Esophagus muscularis mucosa (tissue), 4 donors: Measurements from ENCODE around the gene PHAF1. TPM values are rescaled to one million over a fixed set of nuclear protein-coding genes. Genes with fewer than 3 reads are reported as not detected.
A peak's percentile ranks its signal among the peaks of the same experiment; 100 is the strongest.

Experiments used
- DNase-seq: peaks from one replicate; pipeline ENCODE4 v3.0.0-alpha.2; 2017; ENCODE audit errors: extremely low spot score
- H3K27ac ChIP-seq, 4 donors: fragments of 200-600 bp; sonication (generic); replicated peaks in 1 of 4; 1 replicate in 3 of 4; 2 replicates in 1 of 4; pipeline ENCODE4 v1.5.1; 2016 to 2019; ENCODE audit warnings: mild to moderate bottlenecking in 1 of 4
- H3K27me3 ChIP-seq, 4 donors: fragments of 200-600 bp; sonication (generic); one replicate each; pipeline versions ENCODE4 v1.5.1 to v1.6.0; 2016 to 2019
- H3K36me3 ChIP-seq, 4 donors: fragments of 200-600 bp; sonication (generic); one replicate each; pipeline ENCODE4 v1.5.1; 2016 to 2019
- H3K4me1 ChIP-seq, 4 donors: fragments of 200-600 bp; sonication (generic); one replicate each; pipeline ENCODE4 v1.5.1; 2016 to 2019
- H3K4me3 ChIP-seq, 4 donors: fragments of 200-600 bp; sonication (generic); 1 replicate in 2 of 4; 2 replicates in 2 of 4; pipeline ENCODE4 v1.5.1; 2016 to 2019; ENCODE audit warnings: mild to moderate bottlenecking in 4 of 4, moderate library complexity in 1 of 4
- H3K9me3 ChIP-seq, 4 donors: fragments of 200-600 bp; sonication (generic); 1 replicate in 3 of 4; 2 replicates in 1 of 4; pipeline ENCODE4 v1.5.1; 2016 to 2019
- CTCF ChIP-seq, 3 experiments: fragments of 200-600 bp in 2 of 3; fragments of 450-650 bp in 1 of 3; sonication (generic) in 2 of 3; IDR thresholded peaks; one replicate each; pipeline ENCODE4 v1.5.1; 2017 to 2019; ENCODE audit warnings: antibody characterized with exemption in 3 of 3, mild to moderate bottlenecking in 2 of 3, moderate library complexity in 1 of 3
- EP300 ChIP-seq: sonication (generic); formaldehyde crosslinking; IDR thresholded peaks from one replicate; pipeline ENCODE4 v1.6.1; 2017; ENCODE audit warnings: antibody characterized with exemption
- POLR2A ChIP-seq: fragments of 450-650 bp; IDR thresholded peaks from one replicate; pipeline ENCODE4 v1.6.1; 2017; ENCODE audit warnings: antibody characterized with exemption, moderate library complexity, mild to moderate bottlenecking, low read depth
- POLR2AphosphoS5 ChIP-seq, 2 donors: sonication (generic); formaldehyde crosslinking; IDR thresholded peaks; one replicate each; pipeline ENCODE4 v1.6.1; 2017; ENCODE audit warnings: antibody characterized with exemption in 2 of 2
- WGBS: methylation state at CpG from one replicate; pipeline ENCODE4 v1.1.5; 2018; 5-methylcytosine and 5-hydroxymethylcytosine counted together
- intact Hi-C: fragments of 100-400 bp; cut with DNase I; formaldehyde crosslinking; loops from one replicate; pipeline ENCODE4 v1.15.1; 2023
- total RNA-seq, 4 donors: library from RNA; depleted of rRNA; stranded (reverse); fragments of >200 nt; gene quantifications; one replicate each; pipeline versions ENCODE4 v1.1.0 to v1.2.1, GENCODE V29; 2016

Gene PHAF1
- total RNA-seq, 4 donors from 2014 or later, result 11.4 to 23.7 (median 17.1) TPM

GRCh38 chr16:67101311-67102082 lies 8.2 kb upstream of the PHAF1 start:
- intact Hi-C loops, result no loop called here
- TF ChIP-seq POLR2AphosphoS5 (IDR thresholded peaks at IDR 0.05), result no peak
- Histone ChIP-seq H3K36me3 (peaks cover 0 to 35% (median 11%) of the 10 kb centered on the region in 4 donors), H3K27ac (no peak overlapping the region), H3K4me1 (peaks cover 0 to 2% (median 0%) of the 10 kb centered on the region in 4 donors), H3K9me3 (no peaks in the 10 kb centered on the region), H3K4me3 (no peak overlapping the region), H3K27me3 (no peaks in the 10 kb centered on the region)
- 80% methylated on average over 4 of the region's 4 CpGs for WGBS
- DNase-seq, result no peak

GRCh38 chr16:67104061-67104460 lies 5.7 kb upstream of the PHAF1 start:
- no peak for DNase-seq
- 53% methylated on average over 4 of the region's 4 CpGs for WGBS
- Histone ChIP-seq H3K9me3 (no peaks in the 10 kb centered on the region), H3K4me1 (peaks cover 0 to 4% (median 3%) of the 10 kb centered on the region in 4 donors), H3K27me3 (no peaks in the 10 kb centered on the region), H3K36me3 (peaks cover 0 to 25% (median 4%) of the 10 kb centered on the region in 4 donors), H3K27ac (no peak overlapping the region), H3K4me3 (no peak overlapping the region)
- intact Hi-C loops, result no loop called here
- TF ChIP-seq POLR2AphosphoS5 (IDR thresholded peaks at IDR 0.05) (no peak), CTCF (IDR thresholded peaks at IDR 0.05) (peak in 1 of 3 experiments; percentile 25)

- TF ChIP-seq POLR2AphosphoS5 (IDR thresholded peaks at IDR 0.05) (no peak), EP300 (no peak), CTCF (IDR thresholded peaks at IDR 0.05) (no peak), POLR2A (no peak)
- Histone ChIP-seq H3K9me3 (no peaks in the 10 kb centered on the region), H3K4me1 (peaks cover 0 to 9% (median 7%) of the 10 kb centered on the region in 4 donors), H3K27me3 (no peaks in the 10 kb centered on the region), H3K27ac (no peak overlapping the region), H3K4me3 (no peak overlapping the region), H3K36me3 (peaks cover 0 to 17% (median under 1%) of the 10 kb centered on the region in 4 donors)
- no peak for DNase-seq
- intact Hi-C loops, result loop anchor here (5.0 kb wide), 2 partner anchors 78 to 128 kb away; partner anchors contain the start of gene CBFB
- 86% methylated on average over 6 of the region's 6 CpGs for WGBS
Observed at GRCh38 chr16:67104845-67105244, 4.9 kb upstream of the PHAF1 start.

GRCh38 chr16:67105246-67105645 lies 4.5 kb upstream of the PHAF1 start:
- TF ChIP-seq EP300 (no peak), POLR2AphosphoS5 (IDR thresholded peaks at IDR 0.05) (no peak), POLR2A (no peak), CTCF (IDR thresholded peaks at IDR 0.05) (no peak)
- DNase-seq, result no peak
- no peak overlapping the region for H3K4me3 ChIP-seq
- H3K4me1 ChIP-seq, result peaks cover under 1 to 10% (median 9%) of the 10 kb centered on the region in 4 donors
- H3K27ac ChIP-seq, result no peak overlapping the region
- no peaks in the 10 kb centered on the region for H3K9me3 ChIP-seq
- WGBS, result 74% methylated on average over 2 of the region's 2 CpGs
- H3K27me3 ChIP-seq, result no peaks in the 10 kb centered on the region
- intact Hi-C loops, result loop anchor here (5.0 kb wide), 2 partner anchors 78 to 128 kb away; partner anchors contain the start of gene CBFB
- H3K36me3 ChIP-seq, result peaks cover 0 to 13% (median 0%) of the 10 kb centered on the region in 4 donors

- no peaks in the 10 kb centered on the region for H3K9me3 ChIP-seq
- peaks cover 7 to 17% (median 15%) of the 10 kb centered on the region in 4 donors for H3K4me1 ChIP-seq
- no peak for DNase-seq
- TF ChIP-seq EP300, result no peak
- TF ChIP-seq CTCF (IDR thresholded peaks at IDR 0.05), result no peak
- no peak for TF ChIP-seq POLR2A
- no peak for TF ChIP-seq POLR2AphosphoS5 (IDR thresholded peaks at IDR 0.05)
- intact Hi-C loops, result loop anchor here (5.0 kb wide), 2 partner anchors 79 to 129 kb away; partner anchors contain the start of gene CBFB
- 63% methylated on average over 5 of the region's 5 CpGs for WGBS
- no peak overlapping the region for H3K4me3 ChIP-seq
- H3K27me3 ChIP-seq, result no peaks in the 10 kb centered on the region
- peaks cover 0 to 9% (median 0%) of the 10 kb centered on the region in 4 donors for H3K36me3 ChIP-seq
- no peak overlapping the region for H3K27ac ChIP-seq
Observed at GRCh38 chr16:67105881-67106280, 3.9 kb upstream of the PHAF1 start.
